VCaP (cell line): Measurements from ENCODE around the gene ALOX15B.

ENCODE experiments used
- H3K27ac ChIP-seq: fragments of 450-650 bp; 2 replicates; pipeline ENCODE4 v1.5.1; 2017
- CTCF ChIP-seq: fragments of 450-650 bp; conservative IDR thresholded peaks from 2 replicates; pipeline ENCODE4 v1.5.1; 2017; ENCODE audit warnings: mild to moderate bottlenecking, moderate library complexity

The ALOX15B gene

GRCh38 chr17:8062435-8062806, 23.6 kb downstream of the ALOX15B start:
- no peak for TF ChIP-seq CTCF
- peak overlapping the region; percentile 95 for H3K27ac ChIP-seq

- no peak for TF ChIP-seq CTCF
- peak overlapping the region; percentile 95 for H3K27ac ChIP-seq
Measured at GRCh38 chr17:8062807-8063483, 24.1 kb downstream of the ALOX15B start.

GRCh38 chr17:8063761-8064534, 25.1 kb downstream of the ALOX15B start:
- TF ChIP-seq CTCF, result no peak
- H3K27ac ChIP-seq, result peak overlapping the region; percentile 95

GRCh38 chr17:8064561-8065019, 25.7 kb downstream of the ALOX15B start:
- H3K27ac ChIP-seq, result peak overlapping the region; percentile 61
- no peak for TF ChIP-seq CTCF

- H3K27ac ChIP-seq, result peak overlapping the region; percentile 61
- no peak for TF ChIP-seq CTCF
Measured at GRCh38 chr17:8066841-8067775, 28.2 kb downstream of the ALOX15B start.

- no peak for TF ChIP-seq CTCF
- peak overlapping the region; percentile 61 for H3K27ac ChIP-seq
Measured at GRCh38 chr17:8067806-8068205, 28.9 kb downstream of the ALOX15B start.
